A549 treated with ZK216348 at 1 μM for 4 hours (cell line): Measurements from ENCODE around the gene ACP7. TPM values are rescaled to one million over a fixed set of nuclear protein-coding genes. Genes with fewer than 3 reads are reported as not detected.

Experiments
- total RNA-seq: library from RNA; stranded (reverse); fragments of 200-300 nt; extraction: Qiagen RNA extraction; gene quantifications from 5 replicates; pipeline ENCODE4 v1.2.3, GENCODE V29; 2022; ENCODE audit warnings: low read depth

Gene ACP7
- 0.14 to 0.23 TPM (median 0.15 TPM) in 3 of 5 replicates, not detected in the others for total RNA-seq

GRCh38 chr19:39083983-39084731 lies at the start of gene ACP7:
Gene ACP7 (plus strand): TSS chr19:39084368. CDS start chr19:39085270, 902 bp downstream.

GRCh38 chr19:39125554-39126311 lies 41.6 kb downstream of the ACP7 start, which contains the start of gene PAK4:
Gene PAK4 (plus strand): TSS chr19:39125786. CDS start chr19:39169554, 43,768 bp downstream.

Other genes with a start within 250 kb of the ACP7 start
- gene HNRNPL, start 234.4 kb upstream of the ACP7 start, total RNA-seq, result 295 to 373 TPM (median 340 TPM) in 5 replicates
- 2.2 to 4.9 TPM (median 3.0 TPM) in 5 replicates for gene RINL, start 206.1 kb upstream of the ACP7 start, total RNA-seq
- 26.5 to 39.2 TPM (median 37.4 TPM) in 5 replicates for gene SIRT2, start 184.8 kb upstream of the ACP7 start, total RNA-seq
- 49.2 to 111 TPM (median 99.2 TPM) in 5 replicates for gene NFKBIB, start 184.4 kb upstream of the ACP7 start, total RNA-seq
- gene CCER2, start 172.2 kb upstream of the ACP7 start, total RNA-seq, result 0.27 to 1.0 TPM (median 0.95 TPM) in 5 replicates
- 48.7 to 60.6 TPM (median 54.6 TPM) in 5 replicates for gene SARS2, start 153.6 kb upstream of the ACP7 start, total RNA-seq
- 156 to 292 TPM (median 268 TPM) in 5 replicates for gene MRPS12, start 153.4 kb upstream of the ACP7 start, total RNA-seq
- 60.0 to 90.4 TPM (median 86.0 TPM) in 5 replicates for gene FBXO17, start 108.6 kb upstream of the ACP7 start, total RNA-seq
- 2.7 to 7.5 TPM (median 4.6 TPM) in 5 replicates for gene FBXO27, start 51.8 kb upstream of the ACP7 start, total RNA-seq
- gene PAK4, start 41.4 kb downstream of the ACP7 start, total RNA-seq, result 59.1 to 132 TPM (median 113 TPM) in 5 replicates
- 1.2 to 1.8 TPM (median 1.5 TPM) in 5 replicates for gene NCCRP1, start 112.6 kb downstream of the ACP7 start, total RNA-seq
- not detected in 5 replicates for gene SYCN, start 119.9 kb downstream of the ACP7 start, total RNA-seq
- gene IFNL3, start 160.6 kb downstream of the ACP7 start, total RNA-seq, result not detected in 5 replicates
- not detected in 5 replicates for gene IFNL4, start 164.5 kb downstream of the ACP7 start, total RNA-seq
- gene IFNL2, start 184.0 kb downstream of the ACP7 start, total RNA-seq, result not detected in 5 replicates
- gene IFNL1, start 212.0 kb downstream of the ACP7 start, total RNA-seq, result 0.30 TPM in 1 of 5 replicates, not detected in the others
- 5.9 to 13.6 TPM (median 12.4 TPM) in 5 replicates for gene LRFN1, start 236.5 kb downstream of the ACP7 start, total RNA-seq